Measurements from ENCODE around the gene CDH12.

DNA sequence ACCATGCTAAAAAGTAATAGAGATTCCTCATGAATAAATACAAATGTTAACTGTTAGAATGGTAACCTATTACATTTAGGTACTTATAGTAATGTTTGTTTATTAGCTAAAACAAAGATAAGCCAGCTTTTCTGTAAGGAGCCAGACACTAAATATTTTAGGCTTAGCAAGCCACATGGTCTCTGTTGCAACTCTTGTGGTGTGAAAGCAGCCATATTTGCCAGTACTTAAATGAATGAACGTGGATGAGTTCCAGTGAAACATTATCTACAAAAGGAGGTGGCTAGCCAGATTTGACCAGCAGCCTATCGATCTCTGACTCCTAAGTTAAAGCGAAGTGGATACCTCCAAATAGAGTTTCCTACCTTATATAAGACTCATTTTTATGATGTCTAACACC lies 331.6 kb downstream of the CDH12 start:
- TF ChIP-seq, protein P1, sequence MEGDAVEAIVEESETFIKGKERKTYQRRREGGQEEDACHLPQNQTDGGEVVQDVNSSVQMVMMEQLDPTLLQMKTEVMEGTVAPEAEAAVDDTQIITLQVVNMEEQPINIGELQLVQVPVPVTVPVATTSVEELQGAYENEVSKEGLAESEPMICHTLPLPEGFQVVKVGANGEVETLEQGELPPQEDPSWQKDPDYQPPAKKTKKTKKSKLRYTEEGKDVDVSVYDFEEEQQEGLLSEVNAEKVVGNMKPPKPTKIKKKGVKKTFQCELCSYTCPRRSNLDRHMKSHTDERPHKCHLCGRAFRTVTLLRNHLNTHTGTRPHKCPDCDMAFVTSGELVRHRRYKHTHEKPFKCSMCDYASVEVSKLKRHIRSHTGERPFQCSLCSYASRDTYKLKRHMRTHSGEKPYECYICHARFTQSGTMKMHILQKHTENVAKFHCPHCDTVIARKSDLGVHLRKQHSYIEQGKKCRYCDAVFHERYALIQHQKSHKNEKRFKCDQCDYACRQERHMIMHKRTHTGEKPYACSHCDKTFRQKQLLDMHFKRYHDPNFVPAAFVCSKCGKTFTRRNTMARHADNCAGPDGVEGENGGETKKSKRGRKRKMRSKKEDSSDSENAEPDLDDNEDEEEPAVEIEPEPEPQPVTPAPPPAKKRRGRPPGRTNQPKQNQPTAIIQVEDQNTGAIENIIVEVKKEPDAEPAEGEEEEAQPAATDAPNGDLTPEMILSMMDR (IDR thresholded peaks at IDR 0.05 in 2 of 3, conservative IDR thresholded peaks at IDR 0.05 in 1 of 3; ENCODE audit: borderline replicate concordance in 1 of 3, insufficient read depth in 1 of 3, low read depth in 2 of 3, low read length in 2 of 3) = no peak
- TF ChIP-seq SP1 (IDR thresholded peaks at IDR 0.05; ENCODE audit: low read depth) (no peak), EZH2phosphoT487 (IDR thresholded peaks at IDR 0.05; ENCODE audit: borderline replicate concordance) (no peak), POLR2A (IDR thresholded peaks at IDR 0.05; ENCODE audit: borderline replicate concordance, extremely low read depth, insufficient read depth, insufficient read length) (no peak)
